ENCODE measurements around the gene ASB9. TPM values are rescaled to one million over a fixed set of nuclear protein-coding genes. Genes with fewer than 3 reads are reported as not detected.

ASB9 gene
- total and polyA plus RNA-seq, 9 of the 15 experiments (the other 6 are each of a cell fraction or from before 2014, with no cell fraction given), result 0.27 to 1.7 (median 0.96) TPM

- no peak overlapping the region for H2AFZ ChIP-seq (ENCODE audit: low read depth, low read length)
- in situ Hi-C loops (cut with MboI) (no loop called here), intact Hi-C loops (cut with micrococcal nuclease) (no loop called here)
- DNase-seq (ENCODE audit: extremely low read depth in 1 of 4, low spot score in 3 of 4) (no peak), ATAC-seq (no peak), FAIRE-seq (no peak)
- H3K4me3 ChIP-seq, result no peak overlapping the region
- no peaks in the 10 kb centered on the region for H3K4me1 ChIP-seq (replicated peaks in 1 of 2; ENCODE audit: control insufficient read depth in 2 of 2, insufficient read depth in 2 of 2, low read length in 2 of 2)
- H3K79me2 ChIP-seq (ENCODE audit: control insufficient read depth, insufficient read depth, low read length), result no peaks in the 10 kb centered on the region
- BruUV-seq (replicated peaks), result no TSS peak
- no peaks in the 10 kb centered on the region for H3K9me1 ChIP-seq (ENCODE audit: control insufficient read depth, insufficient read depth, low read length)
- no peak overlapping the region for H3K9ac ChIP-seq (ENCODE audit: insufficient read depth in 1 of 2, low read depth in 2 of 2, low read length in 2 of 2)
- H3K9me3 ChIP-seq (replicated peaks; ENCODE audit: control insufficient read depth, insufficient read depth, low read depth, low read length), result no peaks in the 10 kb centered on the region
- ChIA-PET POLR2A (no interaction called here), CTCF (ENCODE audit: low intra/inter-chr PET ratio) (no interaction called here)
- H3K27me3 ChIP-seq (ENCODE audit: control insufficient read depth in 2 of 2, insufficient read depth in 2 of 2, low read length in 2 of 2), result no peaks in the 10 kb centered on the region
- H3K36me3 ChIP-seq (ENCODE audit: control insufficient read depth, insufficient read depth, low read length), result no peaks in the 10 kb centered on the region
- 11% methylated on average over 2 of the region's 2 CpGs for WGBS (ENCODE audit: insufficient coverage, low coverage, missing lambda C conversion rate)
- no peaks in the 10 kb centered on the region for H4K20me1 ChIP-seq (replicated peaks; ENCODE audit: control insufficient read depth, insufficient read depth, low read length)
- H3K27ac ChIP-seq (ENCODE audit: extremely low read depth, low read depth, low read length), result no peak overlapping the region
- H3K4me2 ChIP-seq (ENCODE audit: insufficient read depth, low read length), result no peak overlapping the region
- TF ChIP-seq ATF3 (IDR thresholded peaks at IDR 0.05) (peak; percentile 38; the same call in 1 of the 2 replicates), ATF3 (CRISPR knock-in tag; conservative IDR thresholded peaks at IDR 0.05) (no peak), BDP1 (IDR thresholded peaks at IDR 0.05; ENCODE audit: insufficient read depth, insufficient read length) (no peak), MCM3 (IDR thresholded peaks at IDR 0.05) (no peak), ZNF449 (CRISPR knock-in tag; IDR thresholded peaks at IDR 0.05) (no peak), JUND (IDR thresholded peaks at IDR 0.05; ENCODE audit: borderline replicate concordance, low read depth, low read length) (no peak), JUND (tag; IDR thresholded peaks at IDR 0.05; ENCODE audit: borderline replicate concordance, low read depth, low read length) (peak; percentile 72), PYGO2 (tag; IDR thresholded peaks at IDR 0.05) (no peak), NR2F6 (CRISPR knock-in tag; IDR thresholded peaks at IDR 0.05) (no peak), ZNF318 (IDR thresholded peaks at IDR 0.05; ENCODE audit: borderline replicate concordance in 1 of 2, low read depth in 1 of 2) (no peak), MEIS2 (IDR thresholded peaks at IDR 0.05; ENCODE audit: partially characterized antibody) (peak; percentile 27), FOSL1 (tag; conservative IDR thresholded peaks at IDR 0.05) (peak; percentile 35; the same call in 1 of the 2 replicates)
Observed at GRCh38 chrX:15202454-15203177, 67.3 kb downstream of the ASB9 start.

Measured in K562 (cell line).